NCI-H1105 treated with DMSO at 0.1 percent for 48 hours (cell line): ENCODE data around the gene CARS2.

ENCODE experiments used
- DNase-seq: peaks from one replicate; lab custom pipeline; 2025; lab: John Stamatoyannopoulos, UW

CARS2 gene

DNA sequence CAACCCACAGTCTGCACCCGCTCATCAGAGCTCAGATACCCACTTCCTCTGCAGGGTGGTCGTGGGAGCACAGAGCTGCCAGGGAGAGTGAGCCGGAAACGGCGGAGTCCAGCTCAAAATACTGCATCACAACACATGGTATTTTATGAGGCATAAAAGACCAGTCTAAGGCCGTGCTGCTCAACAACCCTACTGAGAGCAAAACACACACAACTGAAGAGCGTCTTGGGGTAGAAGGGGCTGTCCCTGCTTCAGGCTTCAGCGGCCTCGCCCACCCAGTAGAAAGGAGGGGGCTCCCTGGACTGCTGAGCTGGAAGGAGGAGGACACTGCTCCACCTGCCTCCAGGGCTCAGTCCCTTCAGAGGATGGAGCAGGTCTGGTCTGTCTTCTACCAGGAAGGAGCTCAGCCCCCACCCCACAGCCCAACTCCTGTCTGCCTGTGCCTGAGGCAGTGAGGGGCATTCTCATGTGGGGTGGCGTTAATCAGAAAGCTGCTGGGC is 53.6 kb downstream of the CARS2 start:
- DNase-seq = no peak

DNA sequence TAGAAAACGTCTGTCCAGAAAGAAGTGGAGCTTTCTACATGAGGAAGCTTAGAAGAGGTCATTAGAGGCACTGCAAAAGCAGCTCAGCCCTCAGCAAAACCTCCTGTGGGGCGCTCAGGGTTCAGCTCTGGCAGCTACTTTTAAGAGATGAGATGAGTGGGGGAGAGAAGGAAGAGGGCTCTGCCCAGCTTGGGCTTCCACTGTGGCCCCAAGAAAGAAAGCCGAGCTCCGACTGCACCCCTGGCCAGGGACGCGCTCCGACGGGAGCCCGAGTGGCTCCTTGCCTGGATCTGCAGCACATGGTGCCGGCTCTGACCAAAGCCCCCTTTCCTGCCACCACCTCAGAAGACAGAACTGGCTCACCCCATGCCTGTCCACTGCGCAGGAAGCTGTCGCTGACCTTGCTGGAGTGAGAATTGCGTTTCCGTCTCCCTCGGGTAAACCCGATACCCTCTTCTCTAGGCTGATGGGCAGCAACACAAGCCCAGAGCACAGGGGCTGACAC is 54.1 kb downstream of the CARS2 start:
- no peak for DNase-seq

DNA sequence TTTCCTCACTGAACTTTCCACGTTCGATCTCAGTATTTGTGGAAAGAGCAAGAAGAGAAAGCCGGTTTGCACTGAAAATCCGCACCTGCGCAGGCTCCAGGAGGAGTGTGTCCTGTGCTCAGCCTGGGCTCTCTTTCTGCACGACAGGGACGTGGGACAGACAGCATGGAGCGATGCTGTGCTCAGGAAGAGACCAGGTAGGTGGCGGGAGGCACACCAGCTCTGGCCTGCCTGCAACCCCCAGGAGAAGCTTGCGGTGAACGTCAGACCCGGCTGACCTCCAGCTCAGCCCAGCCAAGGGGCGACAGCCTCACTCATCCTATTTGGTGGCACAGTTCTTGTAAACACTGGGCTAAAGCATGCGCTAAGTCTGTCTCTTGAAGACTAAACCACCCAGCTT is 54.6 kb downstream of the CARS2 start:
- no peak for DNase-seq

DNA sequence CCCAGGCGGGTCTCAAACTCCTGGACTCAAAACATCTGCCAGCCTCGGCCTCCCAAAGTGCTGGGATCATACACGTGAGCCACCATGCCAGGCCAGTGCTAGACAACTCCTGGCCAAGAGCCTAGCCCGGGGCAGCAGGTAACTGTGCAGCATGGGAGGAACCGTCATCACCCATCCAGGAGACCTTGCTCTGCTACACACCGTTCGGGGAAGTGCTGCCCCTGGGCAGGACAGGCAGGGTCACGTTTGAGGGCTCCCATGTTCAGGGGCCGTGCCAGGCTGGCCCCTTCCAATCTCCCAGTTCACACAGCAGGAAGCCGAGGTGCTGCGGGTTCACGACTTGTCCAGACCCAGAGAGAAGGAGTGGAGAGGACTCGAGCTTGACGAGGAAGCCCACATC is 55.5 kb downstream of the CARS2 start:
- no peak for DNase-seq

DNA sequence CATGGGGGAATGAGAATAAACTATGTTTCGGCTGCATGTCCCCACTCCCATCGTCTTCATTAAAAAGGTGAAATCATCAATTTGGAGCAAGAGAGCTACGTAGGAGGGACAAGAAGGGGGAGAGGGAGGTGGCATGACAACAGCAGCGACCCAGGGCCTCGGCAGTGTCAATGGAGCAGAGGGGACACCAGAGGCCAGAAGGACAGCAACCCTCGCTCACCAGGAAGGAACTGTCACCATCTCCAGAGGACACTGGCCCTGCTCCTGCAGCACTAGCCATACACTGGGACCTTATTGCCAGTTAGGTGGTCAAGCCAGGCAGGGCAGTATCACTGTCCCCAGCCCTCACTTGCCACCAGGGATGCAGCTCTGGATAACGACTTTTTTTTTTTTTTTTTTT is 56.4 kb downstream of the CARS2 start:
- no peak for DNase-seq

DNA sequence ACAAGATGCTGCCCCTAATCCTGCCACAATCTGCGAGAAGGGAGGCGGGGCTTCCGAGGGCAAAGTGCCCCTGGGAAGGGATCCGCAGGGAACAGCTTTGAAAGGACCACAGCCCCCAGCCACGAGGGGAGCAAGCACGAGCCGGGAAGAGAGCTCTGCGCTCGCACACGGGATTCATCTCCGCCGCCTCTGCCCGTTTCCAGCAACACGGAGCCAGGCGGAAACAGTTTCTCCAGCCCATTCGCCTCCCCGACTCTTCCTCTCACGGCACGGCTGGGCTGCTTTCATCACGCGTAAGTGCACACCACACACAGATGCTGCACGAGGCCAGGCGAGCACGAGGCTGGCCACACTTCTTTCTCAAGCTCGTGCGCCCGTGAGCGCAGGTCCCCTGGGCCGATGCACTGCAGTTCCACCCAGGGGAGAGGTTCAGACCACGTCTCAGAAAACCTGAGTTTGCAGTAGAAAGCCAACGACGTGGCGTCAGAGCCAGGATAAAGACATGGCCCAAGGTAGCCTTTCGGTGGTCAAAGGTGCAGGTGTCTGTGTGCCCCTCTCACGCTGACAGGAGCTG is 57.0 kb downstream of the CARS2 start:
- DNase-seq = no peak

DNA sequence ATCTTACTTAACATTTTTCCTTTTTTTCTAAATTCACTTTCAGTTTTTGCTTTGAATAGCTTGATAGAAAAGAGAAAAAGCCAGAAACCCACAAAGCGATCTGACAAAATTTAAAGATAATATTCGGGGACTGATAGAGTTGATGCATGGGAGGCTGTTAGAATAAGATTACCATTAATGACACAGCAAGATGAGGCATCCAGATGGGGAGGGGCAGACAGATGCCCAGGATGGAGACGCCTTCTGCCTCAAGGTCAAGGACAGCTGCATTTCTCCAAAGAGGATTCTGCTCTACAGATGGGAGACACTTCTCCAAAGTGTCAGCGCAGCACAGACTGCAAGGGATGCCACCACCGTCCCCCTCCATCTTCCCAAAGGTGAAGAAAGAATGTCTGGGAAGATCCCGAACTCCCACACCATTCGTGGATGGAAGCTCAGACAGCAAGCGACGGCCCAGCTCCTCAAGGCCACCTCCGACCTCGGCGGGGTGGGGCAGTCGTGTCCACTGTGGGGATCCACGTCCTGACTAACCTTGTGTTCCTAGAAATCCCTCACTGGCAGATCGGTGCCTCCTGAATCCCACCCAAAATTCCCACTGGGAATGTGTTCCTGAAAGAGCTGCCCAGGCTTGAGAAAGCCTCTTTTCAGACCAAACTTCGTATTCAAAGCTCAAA is 57.6 kb downstream of the CARS2 start:
- no peak for DNase-seq

DNA sequence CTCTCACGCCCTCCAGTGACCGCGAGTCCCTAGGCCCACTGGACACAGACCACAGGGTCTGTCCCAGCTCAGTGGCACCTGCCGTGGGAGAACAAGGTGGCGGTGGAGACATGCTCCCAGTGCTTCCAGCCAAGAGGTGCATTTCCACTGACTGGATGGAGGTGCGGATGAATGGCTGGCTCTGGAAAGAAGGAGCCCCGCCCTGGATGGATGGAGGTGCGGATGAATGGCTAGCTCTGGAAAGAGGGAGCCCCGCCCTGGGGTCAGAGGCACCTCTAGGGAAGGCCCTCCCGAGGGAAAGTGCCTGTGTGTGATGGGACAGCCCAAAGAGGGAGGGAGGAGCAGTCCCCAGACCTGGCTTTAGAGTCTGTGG is 58.6 kb downstream of the CARS2 start:
- DNase-seq = no peak

DNA sequence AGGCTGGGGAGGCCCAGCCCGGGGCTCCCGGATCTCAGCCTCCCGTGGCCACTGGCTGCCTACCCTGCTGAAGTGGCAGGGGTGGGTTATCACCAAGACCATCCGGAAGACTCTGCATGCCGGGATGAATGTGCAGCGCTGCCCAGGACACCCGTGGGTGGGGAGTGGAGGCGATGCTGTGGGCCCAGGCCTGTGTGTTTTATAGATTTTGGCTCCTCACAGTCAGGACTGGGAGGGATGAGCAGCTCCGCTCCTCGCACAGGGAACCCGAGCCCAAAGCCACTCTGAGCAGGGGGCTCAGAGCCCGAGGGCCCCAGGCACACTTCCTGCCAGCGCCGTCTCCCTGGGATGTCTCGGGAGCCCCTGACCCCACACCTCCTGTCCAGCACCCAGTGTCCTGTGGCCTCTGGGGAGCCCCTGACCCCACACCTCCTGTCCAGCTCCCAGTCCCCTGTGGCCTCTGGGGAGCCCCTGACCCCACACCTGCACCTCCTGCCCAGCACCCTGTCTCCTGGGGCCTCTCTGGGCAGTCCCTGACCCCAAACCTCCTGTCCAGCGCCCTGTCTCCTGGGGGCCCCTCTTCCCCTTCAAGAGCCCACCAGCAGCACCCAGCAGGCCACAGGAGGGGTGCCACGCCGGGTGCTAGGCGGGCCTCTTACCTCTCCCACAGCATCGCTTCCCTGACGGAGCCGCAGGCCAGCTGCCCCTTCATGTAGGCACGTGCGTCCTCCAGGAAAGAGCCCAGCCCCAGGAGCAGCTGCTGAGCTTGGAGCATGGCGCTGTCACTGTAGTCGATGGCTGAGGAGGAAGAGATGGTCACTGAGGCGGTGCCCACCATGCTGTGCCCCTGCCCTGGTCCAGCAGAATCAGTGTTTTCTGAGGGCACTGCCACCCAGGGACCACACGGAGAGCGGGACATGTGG is 59.2 kb downstream of the CARS2 start:
- DNase-seq = no peak

DNA sequence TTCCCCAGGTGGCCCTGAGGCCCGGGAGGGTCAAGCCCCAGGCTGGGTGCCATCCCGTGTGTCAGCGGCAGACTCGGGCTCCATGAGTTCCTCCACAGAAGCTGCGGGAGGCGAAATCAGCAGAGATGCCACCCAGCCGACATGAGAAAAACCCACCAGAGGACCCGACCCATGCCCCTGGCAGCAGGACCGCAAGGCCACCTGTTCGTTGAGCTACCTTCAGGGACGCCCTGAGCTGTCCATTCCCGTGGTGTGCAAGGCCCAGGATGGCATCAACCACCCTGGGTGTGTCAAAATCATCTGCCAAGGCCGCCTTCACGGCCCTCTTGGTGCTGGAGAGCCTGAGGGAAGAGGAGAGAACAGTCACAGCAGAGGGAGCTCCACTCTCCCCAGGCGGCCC is 60.2 kb downstream of the CARS2 start:
- DNase-seq = no peak

DNA sequence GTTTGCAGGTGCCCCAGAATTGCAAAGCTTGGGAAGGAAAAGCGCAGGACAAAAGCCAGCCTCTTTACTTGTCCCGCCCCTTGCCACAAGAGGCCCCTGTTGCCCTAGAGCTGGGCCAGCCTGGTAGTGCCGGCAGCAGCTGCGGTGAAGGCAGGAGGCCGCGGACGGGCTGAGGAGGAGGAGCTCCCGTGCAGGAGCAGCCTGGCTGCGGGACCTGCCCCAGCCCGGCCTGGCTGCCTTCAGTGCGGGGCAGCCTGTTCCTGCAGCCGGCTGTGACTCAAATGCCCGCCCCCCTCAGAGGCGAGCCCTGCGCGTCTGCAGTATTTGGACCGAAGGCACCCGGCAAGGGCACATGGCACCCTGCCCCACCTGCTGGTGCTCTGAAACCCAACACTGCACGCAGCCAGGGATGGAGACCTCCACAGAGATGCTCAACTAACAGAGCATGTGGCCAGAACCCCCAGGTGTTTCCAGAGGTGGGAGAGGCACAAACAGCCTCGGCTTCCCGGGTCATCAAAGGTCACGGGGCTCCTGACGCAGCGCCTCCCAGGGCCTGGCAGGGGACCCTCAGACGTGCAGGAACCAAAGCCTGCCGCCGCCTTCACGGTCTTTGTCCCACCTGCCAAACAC is 60.9 kb downstream of the CARS2 start:
- no peak for DNase-seq

DNA sequence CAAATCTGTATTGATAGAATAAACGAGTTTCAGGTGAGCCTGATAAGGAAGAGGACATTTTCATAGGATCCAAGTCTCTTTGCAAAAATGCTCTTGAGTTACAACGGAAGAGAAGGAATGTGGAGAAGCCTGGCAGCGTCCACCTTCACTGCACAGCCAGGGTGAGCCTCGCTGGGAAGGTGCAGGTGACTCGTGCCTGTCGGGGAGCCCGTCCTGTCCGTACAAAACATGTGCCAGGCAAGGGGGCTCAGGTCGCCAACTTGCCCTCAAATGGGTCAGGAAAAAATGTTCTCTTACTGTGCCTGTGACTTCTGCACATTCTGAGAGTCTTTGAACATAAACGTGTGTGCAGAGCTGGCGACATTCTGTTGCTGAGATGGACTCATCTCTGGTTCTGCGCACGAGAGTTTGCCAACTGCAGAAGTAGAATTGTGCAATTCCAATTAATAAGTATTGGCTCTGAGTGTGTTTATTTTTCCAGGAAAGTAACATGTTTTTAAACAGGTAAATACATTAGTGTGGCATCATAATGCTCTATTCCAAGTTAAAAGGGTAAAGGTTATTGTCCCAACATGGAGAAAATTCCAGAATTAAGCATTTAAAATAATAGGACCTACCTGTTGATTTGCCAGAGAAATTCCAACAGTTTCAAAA is 62.0 kb downstream of the CARS2 start:
- DNase-seq = no peak

DNA sequence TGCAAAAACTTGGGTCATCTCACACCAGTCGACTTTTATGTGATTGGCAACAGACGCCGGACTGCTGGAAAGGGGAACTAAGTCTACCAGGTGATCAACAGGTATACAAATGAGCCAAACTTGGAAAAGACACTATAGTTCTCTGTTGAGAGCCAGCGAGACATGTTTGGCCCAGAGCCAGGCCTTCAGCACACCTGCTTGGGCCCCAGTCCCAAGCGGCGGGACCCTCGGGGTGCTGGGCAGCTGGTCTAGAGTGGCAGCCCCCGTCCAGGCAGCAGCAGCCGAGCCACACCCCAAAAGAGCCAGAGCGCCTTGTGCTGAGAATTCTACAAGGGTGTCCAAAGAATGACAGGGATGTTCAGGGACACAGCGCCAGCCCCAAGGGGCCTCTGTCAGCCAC is 62.6 kb downstream of the CARS2 start:
- DNase-seq = peak; percentile 76

DNA sequence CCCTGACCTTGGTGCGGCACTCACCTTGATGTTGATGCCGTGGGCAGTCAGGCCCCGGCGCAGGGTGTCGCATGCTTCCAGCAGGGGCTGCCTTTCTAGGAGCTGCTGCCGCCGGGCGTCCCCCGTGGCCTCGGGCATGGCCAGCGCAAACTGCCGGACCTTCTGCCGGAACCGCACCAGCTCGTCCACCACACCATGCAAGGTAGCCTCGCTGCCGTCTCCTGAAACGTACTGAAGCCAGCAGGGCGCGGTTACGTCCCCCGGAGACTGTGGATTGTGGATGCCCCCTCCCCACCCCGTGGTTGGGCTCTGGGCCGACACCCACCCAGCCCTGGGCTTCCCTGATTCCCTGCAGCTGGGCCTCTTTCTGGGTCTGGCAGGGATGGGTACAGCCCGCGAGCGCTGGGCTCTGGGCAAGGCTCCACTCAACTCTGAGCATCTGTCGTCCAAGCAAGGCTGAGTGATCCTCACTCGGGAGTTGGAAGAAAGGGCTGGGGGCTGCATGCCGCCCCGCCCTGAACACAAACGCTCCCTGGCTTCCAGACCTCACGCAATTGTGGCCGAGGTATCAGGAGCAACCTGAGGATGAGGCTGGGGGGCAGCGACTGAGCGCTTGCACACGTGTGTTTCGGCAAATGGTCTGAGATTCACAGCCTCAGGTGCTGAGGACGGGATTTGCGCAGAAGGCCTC is 63.5 kb downstream of the CARS2 start:
- no peak for DNase-seq

DNA sequence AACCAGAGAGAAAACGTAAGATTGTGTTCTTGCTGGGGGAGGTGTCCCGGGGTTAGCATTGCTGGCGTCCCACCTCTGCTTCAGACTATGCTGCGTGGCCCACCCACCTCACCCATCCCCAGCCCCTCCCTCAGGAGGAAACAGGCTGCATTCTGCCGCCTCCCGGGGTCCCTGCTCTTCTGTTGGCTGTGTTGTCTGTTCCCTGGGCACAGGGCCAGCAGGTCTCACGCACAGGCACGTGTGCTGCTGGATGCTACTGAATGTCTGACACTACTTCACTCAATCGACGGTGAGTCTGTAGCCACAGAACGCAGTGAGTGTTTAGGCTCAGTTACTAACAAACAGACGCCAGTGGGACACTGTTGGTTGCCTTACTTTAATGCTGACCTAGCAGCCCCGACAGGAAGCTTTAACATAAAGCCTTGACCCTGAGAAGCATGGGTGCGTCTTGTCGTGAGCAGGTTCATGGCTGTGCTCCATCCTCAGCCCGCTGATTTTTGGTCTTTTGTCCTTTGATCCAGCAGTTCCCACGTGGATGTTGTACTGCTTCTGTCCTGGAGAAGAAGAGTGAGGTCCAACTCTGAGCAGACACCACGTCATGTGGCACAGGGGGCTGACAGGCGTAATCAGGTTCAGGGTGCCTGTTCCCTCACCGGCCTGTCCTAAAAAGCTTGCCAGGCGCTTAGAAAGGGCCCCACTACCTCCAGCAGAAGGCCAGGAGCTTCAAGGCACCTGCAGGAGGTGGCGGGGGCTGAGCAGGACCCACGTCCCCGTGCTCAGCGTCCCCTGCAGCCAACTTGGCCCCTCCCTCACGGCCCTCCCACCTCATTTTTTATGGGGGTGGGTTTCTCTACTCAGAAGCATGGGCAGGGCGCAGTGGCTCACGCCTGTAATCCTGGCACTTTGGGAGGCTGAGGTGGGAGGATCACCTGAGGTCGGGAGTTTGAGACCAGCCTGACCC is 64.6 kb downstream of the CARS2 start:
- DNase-seq = peak; percentile 50

DNA sequence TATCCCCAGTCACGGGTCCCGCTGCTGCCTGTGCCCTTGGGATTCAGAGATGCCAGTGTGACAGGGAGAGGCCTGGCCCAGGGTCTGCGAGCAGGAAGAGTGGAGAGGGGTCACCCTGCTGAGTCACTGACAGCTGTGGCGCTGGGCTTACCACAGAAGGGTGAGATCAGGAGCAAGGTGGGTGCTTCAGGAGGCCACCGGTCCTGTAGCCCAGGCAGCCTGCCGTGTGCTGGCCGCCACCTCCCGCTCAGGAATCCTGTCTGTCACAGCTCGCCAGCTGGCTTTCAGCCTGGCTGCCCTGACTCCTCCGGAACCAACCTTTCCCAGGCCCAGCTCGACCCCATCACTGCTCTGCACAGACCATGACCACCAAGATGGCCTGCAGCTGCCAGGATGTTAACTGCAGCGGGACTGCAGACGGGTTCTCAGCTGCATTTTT is 65.3 kb downstream of the CARS2 start:
- DNase-seq = no peak

DNA sequence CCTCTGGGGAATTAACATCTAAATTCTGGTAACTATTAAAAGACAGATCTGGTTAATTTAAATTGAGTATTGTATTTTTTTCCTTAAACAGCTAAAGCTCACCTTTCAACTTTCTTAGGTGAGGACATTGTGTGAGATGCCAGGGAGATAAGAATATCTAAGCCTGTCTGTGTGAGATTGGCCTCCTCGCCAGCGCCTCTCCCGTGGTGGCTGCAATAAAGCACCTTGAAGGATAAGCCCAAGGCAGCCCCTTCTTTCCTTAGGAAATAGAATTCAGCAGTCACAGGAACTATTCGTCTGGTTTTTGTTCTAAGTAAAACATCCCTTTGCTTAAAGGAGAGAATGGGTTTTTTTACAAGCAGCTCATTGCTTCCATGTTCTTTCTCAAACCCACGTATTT is 66.0 kb downstream of the CARS2 start:
- DNase-seq = no peak

DNA sequence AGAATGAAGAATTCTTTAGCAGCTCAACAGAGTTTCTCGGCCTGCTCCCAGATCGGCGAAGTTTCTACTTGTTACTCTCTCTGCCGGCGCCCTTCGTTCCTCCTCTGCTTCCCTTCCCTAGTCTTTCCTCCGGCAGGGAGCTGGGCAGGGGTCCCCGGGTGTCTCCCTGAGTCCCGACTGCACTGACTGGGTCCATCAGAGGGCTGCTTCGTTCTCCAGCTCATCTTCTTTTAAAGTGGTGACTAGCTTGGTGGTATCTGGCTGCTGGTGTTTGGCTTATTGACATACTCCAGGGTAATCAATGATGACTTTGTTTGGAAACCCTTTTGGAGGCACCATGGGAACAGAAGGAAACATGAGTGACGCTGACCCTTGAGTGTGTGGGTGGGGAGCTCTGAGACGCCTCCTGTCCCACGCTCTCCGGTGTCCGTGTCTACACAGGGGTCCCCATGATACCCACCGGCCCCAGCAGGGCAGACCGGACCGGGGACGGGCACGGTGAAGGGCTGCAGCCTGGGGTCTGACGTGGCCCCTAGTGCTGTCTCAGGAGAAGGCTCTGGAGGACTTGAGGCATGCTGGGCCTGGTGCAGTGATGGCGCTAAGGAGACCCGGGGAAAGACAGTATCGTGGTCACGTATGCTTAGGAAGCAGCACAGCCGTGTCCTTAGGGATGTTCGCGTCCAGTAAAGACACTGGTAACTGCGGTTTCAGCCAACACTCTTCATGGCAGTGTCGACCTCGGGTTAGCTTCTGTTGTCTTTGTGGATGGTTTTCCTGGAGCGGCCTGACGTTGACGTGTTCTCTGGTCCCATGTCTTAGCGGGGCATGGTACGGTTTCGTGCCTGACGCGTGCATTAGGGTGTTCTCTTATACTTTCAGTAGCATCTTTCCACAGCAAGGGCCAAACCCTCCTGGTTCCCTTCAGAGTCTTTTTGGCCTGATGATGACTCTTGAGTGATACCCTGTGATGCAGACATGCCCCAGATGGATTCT is 66.8 kb downstream of the CARS2 start:
- DNase-seq = no peak

DNA sequence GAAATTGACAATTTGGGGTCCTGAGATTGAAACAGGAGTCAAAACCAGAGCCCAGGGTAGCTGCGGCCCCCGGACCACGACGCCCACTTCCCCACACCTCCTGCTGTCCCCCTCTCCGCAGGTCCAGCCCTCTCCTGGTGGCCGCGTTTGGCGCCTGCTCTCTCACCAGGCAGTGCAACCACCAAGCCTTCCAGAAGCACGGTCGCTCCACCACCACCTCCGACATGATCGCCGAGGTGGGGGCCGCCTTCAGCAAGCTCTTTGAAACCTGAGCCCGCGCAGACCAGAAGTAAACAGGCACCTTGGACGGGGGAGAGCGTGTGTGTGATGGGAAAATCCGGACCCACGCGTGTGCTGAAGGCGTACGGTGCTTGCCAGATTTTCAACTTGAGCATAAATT is 67.7 kb downstream of the CARS2 start:
- DNase-seq = no peak
